GM18519 (cell line): ENCODE data around the gene TVP23C.
"Not testable (repeated sequence)": the region's sequence is repeated elsewhere in the genome, so short reads cannot be mapped to it uniquely, and the experiment has no call there.

ENCODE experiments used
- ATAC-seq: cut with Tn5 transposase; IDR thresholded peaks from one replicate; pipeline ENCODE4 v1.9.1; 2021; ENCODE audit warnings: mild to moderate bottlenecking, moderate library complexity; ENCODE audit not compliant: unreplicated experiment, low FRiP score

The TVP23C gene

DNA sequence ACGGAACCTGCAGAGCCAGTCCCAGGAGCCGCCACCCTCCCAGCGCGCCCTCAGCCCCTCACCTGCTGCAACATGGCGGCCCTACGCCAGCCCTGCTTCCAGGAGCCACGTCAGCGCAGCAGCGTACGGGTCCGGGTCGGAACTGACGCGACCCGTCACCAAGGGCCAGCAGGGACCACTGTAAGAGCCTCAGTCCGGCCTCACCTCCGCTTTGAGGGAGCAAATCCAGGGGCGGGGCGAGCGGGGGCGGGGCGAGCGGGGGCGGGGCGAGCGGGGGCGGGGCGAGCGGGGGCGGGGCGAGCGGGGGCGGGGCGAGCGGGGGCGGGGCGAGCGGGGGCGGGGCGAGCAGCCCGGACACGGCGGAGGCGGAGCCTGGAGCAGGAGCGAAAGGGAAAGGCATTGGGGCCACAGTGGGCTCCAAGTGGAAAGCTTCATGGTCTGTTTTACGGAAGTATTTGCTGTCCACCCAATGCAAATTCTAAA, at the start of gene TVP23C:
Gene TVP23C (minus strand): TSS at position 109 of the 483 bp plus-strand sequence. CDS start 35 bp downstream, at position 74.
- not testable (repeated sequence) for ATAC-seq

DNA sequence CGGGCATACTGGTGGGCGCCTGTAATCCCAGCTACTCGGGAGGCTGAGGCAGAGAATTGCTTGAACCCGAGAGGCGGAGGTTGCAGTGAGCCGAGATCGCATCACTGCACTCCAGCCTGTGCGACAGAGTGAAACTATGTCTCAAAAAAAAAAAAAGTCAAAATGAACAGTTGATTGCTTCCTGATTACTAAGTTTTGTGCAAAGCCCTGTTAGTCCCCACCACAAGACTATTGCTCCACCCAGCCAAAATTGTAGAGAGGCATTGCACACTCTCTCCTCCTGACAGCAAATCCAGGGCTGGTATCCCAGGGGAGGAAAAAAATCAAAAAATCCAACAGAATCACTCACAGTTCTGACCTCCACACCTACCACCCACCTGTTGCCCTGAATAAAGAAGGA, 29.7 kb upstream of the TVP23C start:
- ATAC-seq: not testable (repeated sequence)

DNA sequence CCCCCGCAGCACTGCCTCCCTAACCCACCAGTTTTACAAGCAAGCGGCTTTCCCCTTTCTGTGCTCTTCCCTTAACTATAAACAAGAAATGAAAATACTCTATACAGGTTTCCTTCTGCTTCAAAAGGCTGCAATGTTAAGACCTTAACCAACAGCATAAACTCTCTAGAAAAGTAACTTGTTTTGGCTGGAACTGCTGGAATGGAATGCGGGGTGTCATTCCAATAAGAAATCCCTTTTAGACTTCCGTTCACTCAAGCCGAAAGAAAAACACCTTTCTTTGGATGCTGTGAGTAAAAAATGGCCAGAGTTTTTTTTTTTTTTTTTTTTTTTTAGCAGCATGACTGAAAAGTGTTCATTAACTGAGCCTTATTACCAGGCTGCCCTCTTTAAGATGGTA, 28.7 kb upstream of the TVP23C start:
- not testable (repeated sequence) for ATAC-seq

DNA sequence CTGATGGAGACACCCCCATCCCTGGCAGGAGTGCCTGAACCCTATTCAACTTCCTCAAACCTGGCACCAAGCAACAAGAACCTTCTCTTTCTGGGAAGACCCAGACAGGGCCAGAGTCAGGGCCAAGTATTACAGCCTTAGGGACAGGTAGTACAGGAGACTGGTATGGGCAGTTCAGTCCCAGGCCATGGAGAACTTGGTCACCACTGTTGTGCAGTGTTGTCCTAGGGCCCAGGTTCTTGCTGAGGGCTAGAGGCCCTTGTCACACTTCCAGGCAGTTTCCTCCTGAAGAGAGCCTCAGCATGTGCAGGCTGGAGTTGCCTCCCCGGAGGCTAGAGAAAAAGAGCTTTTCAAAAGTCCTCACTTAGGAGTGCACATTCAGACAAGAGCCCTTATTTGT, 27.6 kb upstream of the TVP23C start:
- not testable (repeated sequence) for ATAC-seq

DNA sequence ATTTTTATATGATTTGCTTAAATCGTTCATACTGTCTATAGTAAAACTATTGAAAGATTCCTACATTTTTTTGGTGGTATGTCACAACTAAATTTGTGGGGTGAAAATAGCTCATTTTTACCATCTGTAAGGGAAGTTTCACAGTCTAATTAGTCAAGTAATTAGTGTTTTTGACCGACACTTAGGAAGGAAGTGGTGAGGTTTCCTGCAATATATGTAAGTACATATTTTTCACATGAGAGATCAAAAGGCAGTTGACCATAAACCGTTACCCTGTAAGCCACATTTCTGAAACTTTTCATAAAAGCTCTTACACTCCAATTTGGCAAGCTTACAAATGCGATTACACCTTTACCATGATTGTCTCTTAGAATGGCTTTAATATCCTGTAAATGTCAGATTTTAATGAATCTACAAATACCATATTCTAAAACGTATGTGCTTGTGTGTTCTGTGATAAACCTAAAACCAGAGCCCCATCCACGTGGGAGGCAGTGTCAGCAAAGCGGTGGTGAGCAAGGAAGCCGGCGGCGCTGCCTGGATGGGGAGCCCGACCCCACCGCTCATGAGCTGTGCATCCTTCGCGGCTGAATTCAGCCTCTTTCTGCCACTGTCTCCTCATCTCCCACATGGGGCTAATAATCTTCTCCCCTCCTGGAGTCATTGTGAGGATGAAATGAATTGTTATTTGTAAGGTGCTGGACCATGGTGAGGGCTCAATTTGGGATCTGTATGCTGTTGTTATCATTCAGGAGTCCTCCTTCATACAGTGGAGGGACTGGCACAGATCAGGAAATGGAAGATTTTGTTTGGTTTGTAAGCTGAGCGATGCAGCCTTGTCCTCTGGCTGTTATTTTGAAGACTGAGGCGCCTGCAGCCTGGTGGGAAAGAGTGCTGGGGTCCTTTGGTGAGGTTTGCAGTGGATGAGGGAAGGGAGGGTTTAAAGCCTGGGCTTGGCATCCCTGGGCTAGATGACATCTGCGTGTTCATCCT, 26.6 kb upstream of the TVP23C start:
- ATAC-seq: peak; percentile 76

DNA sequence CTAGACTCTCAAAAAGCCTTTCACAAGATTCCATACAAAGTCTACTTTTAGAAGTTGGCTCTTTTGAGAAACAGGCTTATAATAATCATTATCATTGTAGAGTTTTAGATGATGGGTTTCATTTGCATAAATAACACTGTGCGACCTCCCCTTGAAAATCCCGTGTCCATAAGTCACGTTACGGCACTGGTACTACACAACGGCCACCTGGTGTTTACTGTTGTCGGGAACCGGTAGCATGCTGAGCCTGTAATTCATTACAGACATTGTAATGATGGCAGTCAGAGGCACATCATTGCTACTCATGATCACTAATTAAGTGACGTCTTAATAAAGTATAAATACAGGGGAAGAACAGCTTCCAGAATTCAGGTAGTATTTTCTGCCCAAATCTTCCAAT, 24.7 kb upstream of the TVP23C start:
- not testable (repeated sequence) for ATAC-seq

DNA sequence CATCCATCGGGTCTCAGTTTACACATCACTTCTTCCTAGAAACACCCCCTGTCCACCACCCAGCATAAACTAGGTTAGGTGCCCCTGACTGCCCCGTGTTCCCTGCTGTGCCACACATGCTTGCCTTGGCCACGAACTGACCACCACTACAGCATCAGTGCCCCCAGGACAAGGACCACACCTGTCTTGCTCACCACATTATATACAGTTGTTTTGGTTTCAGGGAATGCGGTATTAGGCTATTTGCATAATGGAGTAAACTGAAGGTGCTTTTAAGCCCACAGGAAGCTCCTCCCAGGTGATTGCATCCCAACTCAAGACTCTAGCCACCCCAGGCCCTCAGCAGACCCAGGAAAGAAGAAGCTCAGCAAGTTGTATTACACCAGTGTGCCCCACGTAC, 20.0 kb upstream of the TVP23C start:
- ATAC-seq: not testable (repeated sequence)

DNA sequence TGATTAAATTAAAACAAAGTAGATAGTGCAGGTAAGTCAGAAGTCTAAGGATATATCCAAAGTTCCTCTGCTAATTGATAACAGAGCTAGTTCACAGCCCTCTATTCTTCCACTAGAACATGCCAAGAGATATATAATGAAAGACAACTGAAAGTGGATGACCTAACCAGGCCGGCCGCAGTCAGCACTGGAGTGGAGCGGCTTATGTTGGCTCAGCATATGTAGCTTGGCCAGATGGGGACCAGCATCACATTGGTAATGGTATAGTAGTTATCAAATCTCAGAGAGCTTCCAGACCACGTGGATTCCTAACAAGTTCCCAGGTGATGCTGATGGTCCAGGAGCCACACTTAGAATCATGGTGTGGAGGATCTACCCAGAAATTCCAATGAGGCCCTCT, 18.2 kb upstream of the TVP23C start:
- not testable (repeated sequence) for ATAC-seq

DNA sequence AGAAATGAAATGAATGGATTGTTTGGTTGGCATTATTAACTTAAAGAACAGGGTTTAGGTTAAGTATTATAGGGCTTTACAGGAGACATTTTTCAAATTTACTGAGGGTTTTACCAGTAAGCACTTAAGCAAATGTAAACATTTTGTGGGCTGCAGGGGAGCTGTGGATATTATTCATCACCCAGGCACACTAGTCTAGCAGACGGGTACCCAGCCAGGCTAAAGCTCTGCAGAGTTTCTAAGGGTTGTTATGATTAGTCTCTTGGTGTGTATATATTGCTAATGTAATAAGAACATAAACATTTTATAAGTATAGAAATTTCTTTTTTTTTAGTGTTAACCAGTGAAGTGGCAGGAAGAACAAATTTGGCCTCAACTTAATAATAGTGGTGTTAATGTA, 13.6 kb upstream of the TVP23C start:
- not testable (repeated sequence) for ATAC-seq

DNA sequence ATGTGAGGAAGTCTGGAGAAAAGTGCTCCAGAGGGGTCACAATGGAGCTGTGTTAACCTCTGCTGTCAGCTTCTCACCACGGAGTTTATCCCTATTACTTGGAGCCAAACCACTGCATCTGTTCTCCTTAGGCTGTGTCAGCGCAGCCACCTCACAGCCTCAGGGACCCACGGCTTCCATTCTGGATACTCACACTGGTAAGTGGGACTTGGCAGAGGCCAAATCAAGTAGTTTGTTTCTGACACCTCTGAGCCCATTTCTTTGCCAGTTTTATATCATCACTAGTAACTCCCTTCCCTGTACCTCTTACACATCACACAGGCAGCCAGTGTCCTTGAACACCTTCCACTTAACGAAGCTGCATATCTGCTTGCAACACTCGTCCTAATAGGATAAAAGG, 11.4 kb upstream of the TVP23C start:
- not testable (repeated sequence) for ATAC-seq

DNA sequence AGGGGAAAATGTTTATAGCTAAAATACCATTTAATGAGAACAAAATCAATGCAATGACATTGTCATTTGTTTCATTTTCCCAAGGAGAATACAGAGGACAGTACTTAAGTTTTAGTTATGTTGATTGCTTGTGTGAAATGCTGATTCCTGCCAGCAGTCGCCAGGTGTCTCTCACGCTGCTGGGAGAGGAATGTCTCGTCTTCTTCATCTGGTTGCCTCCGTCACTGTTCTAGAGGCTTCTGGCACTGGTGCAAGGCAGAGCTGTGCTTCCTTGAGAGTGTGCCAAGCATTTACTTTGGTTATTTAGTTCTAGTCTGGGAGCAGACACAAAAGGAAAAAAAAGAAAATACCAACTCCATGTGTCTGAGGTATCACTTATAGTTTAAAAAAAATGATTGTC, 10.6 kb upstream of the TVP23C start:
- not testable (repeated sequence) for ATAC-seq

DNA sequence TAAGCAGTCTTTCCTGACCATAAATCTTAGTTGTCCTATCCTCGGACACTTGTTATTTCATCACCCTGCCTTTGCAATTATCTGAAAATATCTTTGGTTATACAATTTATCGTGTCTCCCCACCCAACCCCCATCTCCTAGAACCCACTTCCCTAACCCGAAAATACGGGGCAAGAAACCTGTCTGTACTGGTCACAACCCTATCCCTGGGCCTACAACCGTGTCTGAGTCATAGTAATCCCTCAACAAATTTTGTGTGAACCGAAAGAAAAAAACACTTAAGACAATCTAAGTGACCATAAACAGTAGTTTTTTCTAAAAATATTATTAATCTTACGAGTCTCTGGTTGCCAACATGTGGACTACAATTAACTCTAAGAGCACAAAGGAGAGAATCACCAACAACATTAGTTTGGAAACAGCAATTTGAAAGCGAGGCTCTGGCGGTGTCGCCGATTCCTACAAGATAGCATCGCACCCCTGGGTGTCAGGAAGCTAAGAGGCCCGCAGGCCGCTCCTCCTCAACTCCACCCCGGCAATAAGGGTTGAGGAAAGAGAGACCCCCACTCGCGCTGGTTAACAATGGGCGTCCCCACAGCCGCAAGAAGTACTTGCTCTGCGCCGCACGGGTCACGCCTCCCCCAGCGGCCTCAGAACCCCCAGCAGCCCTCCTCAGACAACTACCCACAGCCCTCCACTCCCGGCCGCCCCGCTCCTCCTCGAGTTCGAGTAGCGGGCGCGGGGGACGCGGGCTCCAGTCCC, 489 bp downstream of the TVP23C start:
- not testable (repeated sequence) for ATAC-seq

DNA sequence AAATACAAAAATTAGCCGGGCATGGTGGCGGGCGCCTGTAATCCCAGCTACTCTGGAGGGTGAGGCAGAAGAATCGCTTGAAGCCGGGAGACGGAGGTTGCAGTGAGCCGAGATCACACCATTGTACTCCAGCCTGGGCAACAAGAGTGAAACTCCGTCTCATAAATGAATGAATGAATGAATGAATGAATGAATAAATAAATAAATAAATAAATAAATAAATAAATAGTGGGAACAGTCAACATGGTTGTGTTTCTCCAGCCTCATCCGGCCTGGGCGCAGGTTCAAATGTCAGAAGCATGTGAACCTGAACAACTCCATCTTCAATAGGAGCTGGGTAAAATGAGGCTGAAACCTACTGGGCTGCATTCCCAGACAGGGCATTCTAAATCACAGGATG, 1.8 kb downstream of the TVP23C start:
- not testable (repeated sequence) for ATAC-seq

DNA sequence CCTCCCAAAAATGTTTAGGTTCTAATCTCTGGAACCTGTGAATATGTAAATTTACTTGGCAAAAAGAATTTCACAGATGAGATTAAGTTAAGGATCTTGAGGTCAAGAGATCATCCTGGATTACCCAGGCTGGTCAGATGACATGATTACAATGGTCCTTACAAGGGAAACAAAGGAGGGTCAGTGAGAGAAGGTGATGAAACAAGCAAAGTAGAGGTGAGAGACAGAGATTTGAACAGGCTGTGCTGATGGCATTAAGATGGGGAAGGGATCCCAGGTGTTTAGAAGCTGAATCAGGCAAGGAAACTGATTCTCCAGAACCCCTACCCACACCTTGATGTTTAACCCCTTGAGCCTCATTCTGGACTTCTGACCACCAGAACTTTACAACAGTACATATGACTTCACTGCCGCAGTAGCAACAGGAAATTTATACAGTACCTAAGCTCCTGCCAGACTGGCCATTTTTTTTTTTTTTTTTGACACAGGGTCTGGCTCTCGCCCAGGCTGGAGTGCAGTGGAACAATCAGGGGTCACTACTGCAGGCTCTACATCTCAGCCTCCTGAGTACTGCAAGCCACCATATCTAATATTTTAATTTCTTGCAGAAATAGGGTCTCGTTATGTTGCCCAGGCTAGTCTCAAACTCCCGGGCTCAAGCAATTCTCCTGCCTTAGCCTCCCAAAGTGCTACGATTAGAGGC, 4.7 kb downstream of the TVP23C start:
- not testable (repeated sequence) for ATAC-seq

DNA sequence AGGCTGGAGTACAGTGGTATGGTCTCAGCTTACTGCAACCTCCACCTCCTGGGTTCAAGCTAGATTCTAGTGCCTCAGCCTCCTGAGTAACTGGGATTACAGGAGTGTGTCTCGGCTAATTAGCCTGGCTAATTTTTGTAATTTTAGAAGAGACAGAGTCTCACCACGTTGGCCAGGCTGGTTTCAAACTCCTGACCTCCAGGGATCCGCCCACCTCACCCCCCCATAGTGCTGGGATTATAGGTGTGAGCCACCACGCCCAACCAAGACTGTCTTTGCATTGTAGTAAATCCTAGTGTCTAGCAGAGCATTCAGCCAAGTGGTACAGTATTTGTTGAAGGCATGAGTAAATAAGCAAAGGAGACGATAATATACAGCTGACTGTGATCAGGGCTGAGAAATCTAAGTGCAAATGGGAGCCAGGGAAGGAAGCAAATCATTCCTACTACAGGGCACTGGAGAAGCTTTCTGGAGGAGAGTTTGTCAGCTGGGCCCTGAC, 5.9 kb downstream of the TVP23C start:
- ATAC-seq: not testable (repeated sequence)

DNA sequence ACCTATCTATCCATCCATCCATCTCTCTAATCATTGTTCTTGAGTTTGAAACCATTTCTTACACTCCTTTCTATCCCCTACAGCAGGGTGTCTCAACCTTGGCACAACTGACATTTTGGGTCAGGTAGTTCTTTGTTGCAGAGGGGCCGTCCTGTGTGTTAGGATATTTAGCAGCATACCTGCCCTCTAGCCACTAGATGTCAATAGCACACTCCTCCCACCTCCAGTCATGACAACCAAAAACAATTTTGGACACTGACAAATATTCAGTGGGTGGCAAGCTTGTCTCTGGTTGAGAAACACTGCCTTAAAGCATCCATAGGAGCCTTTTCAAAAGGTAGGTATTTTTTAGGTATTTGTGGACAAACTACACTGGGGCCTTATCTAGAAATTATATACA, 10.4 kb downstream of the TVP23C start:
- ATAC-seq: not testable (repeated sequence)

DNA sequence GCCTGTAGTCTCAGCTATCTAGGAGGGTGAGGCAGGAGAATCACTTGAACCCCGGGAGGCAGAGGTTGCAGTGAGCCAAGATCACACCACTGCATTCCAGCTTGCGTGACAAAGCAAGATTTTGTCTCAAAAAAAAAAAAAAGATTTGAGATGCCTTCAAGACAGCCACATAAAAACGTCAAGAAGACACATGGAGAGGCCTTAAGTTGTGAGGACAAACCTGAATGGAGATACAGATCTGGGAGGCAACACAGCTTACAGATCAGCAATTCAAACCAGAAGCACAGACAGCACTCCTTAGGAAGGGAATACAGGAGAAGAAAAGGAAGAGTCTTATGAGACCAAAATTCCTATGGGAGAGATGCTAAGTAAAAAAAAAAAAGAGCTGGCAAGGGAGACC, 13.7 kb downstream of the TVP23C start:
- ATAC-seq: not testable (repeated sequence)

DNA sequence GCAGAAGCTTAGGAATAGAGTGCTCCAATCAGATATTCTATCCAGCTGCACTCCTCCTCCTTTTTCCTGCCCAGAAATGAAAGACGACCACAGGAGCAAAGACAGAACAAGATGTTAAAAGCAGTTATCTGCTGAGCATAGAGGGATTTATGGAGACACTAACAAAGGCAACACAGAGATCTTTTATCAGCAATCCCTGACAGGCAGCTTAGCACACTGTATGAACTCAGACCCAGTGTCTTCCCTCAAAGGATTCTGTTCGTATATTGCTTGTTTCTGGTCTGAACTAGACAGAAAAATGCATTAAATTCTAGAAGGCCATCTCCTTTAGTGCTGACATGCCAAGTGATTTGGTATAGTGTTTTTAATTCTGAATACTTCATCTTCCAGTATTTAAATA, 16.7 kb downstream of the TVP23C start:
- not testable (repeated sequence) for ATAC-seq

DNA sequence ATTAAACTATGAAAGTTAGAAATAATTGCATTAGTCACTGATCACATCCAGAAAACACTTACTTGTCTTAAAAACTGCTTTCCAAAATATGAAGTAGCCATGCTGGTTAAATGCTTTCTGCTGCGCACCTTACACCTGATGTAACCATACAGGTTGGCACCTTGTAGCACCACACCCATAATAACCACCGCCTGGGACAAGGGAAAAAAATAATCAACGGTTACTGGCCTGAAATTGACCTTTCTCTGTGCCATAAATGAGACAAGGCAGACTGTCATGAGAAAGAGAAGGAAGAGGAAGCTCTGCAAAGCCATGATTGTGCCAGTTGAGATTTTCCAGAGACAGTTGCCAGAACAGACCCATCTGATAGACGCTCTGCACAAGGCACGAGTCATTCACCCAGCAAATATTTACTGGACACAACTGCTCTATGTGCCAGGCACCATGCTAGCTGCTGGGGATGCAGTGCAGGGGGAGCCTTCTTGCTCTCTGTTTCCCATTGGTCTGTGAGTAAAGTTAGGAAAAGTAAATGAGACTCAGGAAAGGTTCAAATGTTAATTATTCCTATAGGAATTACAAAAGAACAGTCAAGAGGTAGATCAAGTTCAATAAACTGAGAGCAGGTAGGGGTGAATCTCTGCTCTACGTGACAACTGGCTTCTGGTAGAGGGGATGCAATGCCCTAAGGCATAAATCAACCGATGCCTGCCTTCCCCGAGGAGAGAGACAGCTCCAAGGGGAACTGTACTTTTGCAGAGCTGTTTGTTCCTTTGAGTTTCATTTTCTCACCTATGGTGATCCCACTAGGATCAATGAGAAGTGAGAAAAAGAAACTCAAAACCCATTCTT, 22.7 kb downstream of the TVP23C start:
- not testable (repeated sequence) for ATAC-seq
